GM11168 (cell line): Measurements from ENCODE around the gene ZBTB40.

Experiments used
- in situ Hi-C: fragments of 300-500 bp; cut with MboI; formaldehyde crosslinking; loops from one replicate; pipeline ENCODE4 v1.12.0; 2022; ENCODE audit warnings: low sequenced_read_pairs; ENCODE audit not compliant: unreplicated experiment

ZBTB40 gene

GRCh38 chr1:22525646-22526045, 74.0 kb downstream of the ZBTB40 start:
- in situ Hi-C loops, result no loop called here

DNA sequence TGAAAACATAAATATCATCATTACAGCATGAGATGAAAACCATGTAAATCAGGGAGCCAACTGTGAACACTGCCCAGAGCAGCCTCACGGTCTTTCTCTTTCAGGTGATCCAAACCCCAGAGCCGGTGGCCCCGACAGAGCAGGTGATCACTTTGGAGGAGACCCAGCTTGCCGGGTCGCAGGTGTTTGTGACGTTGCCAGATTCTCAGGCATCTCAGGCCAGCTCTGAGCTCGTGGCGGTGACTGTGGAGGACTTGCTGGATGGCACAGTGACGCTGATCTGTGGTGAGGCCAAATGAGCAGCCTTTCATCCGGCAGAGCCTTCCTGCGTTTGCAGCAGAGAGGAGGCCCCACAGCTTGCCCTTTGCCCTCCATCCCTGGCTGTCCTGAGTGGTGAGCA, 74.4 kb downstream of the ZBTB40 start:
- in situ Hi-C loops, result no loop called here

- in situ Hi-C loops, result no loop called here
Observed at GRCh38 chr1:22526677-22527076, 75.0 kb downstream of the ZBTB40 start.

GRCh38 chr1:22527122-22527521, 75.5 kb downstream of the ZBTB40 start:
- in situ Hi-C loops, result no loop called here

DNA sequence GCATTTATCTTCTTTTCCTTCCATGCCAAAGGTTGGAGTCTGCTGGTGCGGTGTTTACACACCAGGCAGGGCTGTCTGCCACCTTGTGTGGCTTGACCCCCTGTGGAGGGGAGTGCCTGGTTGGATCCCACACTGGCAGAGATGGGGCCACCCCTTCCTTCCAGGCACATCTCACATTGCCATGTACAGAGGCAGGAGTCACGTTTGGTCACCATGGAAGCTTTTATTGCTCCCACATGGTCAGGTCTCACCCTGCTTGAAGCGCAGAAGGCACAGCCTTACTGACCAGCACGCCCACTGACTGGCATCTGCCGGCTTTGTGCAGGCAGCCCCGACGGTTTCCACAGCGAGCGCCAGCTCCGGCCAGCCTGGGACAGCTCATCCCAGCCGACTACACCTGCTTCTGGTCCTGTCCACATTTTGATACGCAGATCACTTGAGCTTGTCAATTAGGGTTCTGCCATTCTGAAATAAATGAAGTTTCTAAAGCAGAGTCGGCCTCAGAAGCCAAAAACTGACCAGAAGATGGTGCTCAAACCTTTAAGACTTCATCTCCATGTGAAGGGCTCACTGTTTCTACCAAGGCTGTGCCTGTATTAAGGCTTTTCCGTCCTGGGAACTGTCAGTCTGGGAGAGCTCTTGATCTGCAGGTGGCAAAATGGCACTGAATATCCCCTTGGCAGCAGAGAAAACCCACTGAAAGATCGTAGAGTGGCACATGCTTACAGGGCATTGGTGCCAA, 76.1 kb downstream of the ZBTB40 start:
- in situ Hi-C loops, result no loop called here

GRCh38 chr1:22528451-22528850, 76.8 kb downstream of the ZBTB40 start:
- in situ Hi-C loops, result no loop called here

GRCh38 chr1:22529901-22530621, 78.4 kb downstream of the ZBTB40 start:
- in situ Hi-C loops, result no loop called here

- in situ Hi-C loops, result no loop called here
Observed at GRCh38 chr1:22530715-22531114, 79.1 kb downstream of the ZBTB40 start.

DNA sequence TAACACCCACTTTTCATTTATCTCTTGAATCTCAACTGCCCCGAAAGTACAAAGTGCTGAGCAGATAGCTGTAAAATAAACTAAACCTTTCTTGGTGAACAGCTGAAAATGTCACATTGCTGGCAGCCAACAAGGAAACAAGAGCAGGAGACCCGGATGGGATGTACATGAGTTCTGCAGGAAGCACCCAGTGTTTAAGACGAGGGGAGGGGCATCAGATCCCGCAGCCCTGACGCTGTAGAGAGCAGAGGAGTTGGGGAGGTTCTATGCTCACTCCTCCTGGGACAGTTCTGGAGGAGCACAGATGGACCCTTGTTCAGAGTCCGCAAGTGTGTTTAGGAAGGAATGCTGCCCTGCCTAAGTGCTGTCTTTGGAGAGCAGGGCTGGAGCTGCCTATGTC, 79.6 kb downstream of the ZBTB40 start:
- in situ Hi-C loops, result no loop called here

DNA sequence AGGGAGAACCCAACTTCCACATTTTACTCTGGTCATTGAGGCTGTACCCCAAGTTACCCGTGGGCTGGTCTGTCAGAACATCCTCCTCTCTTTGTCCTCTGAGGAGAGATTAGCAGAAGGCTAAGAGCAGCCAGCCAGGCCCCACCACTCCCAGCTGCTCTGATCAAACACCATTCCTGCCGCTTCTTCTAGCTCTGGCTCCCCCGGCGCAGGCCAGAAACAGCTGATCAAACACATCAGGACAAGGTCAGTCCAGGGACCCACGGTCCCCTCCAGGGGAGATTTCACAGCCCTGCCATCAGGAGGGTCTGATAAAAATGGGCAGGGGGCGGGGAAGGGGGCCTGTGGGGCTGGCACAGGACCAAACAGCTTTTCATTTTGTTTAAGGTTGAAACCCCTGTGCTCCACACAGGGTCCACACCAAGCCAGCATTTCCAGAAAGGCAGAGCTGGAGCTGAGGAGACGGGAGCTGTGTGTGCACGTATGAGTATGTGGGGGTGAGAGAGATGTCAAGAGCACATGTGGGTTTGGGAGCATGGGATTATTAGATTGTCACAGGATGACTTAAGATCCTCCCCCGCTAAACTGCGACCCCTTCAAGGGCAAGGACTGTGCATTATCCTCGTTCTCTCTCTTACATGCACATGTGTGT, 81.7 kb downstream of the ZBTB40 start:
- in situ Hi-C loops, result no loop called here

DNA sequence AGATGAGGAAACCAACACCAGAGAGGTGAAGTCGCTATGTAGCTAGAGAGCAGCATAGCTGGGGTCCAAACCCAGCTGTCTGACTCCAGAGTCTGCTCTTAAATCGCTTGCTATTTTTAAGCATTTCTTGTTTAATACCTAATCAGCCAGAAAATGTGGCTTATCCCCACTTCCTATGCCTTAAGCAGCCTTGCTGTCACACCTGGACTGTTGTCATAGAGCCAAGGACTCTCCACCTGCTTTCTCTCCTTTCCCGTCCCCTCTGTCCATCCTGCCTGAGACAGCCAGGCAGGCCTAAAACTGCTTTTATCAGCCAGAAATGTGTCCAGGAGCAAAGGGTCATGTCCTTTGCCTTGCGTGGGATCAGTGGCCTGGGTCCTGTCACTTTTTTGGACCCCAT, 83.3 kb downstream of the ZBTB40 start:
- in situ Hi-C loops, result no loop called here

GRCh38 chr1:22535399-22535798, 83.7 kb downstream of the ZBTB40 start:
- in situ Hi-C loops, result no loop called here

GRCh38 chr1:22536506-22536905, 84.9 kb downstream of the ZBTB40 start:
- in situ Hi-C loops, result no loop called here

GRCh38 chr1:22537441-22538139, 85.9 kb downstream of the ZBTB40 start:
- in situ Hi-C loops, result no loop called here

DNA sequence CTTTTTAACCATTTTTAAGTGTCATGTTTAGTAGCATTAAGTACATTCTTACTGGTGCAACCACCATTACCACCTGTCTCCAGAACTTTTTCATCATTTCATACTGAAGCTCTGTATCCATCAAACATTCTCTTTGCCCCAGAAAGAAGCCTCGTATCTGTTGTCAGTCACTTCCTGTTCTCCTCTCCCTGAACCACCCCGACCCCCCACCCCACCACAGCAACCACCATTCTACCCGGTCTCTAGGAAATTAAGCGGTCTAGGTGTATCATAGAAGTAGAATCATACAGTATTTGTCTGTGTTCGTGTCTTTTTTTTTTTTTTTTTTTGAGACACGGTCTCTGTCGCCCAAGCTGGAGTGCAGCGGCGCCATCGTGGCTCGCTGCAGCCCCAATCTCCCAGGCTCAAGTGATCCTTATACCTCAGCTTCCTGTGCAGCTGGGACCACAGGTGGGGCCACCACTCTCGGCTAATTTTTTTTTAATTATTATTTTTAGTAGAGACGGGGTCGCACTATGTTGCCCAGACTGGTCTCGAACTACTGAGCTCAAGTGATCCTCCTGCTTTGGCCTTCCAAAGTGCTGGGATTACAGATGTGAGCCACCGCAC, 88.0 kb downstream of the ZBTB40 start:
- in situ Hi-C loops, result no loop called here

- in situ Hi-C loops, result no loop called here
Observed at GRCh38 chr1:22540337-22540736, 88.7 kb downstream of the ZBTB40 start.

DNA sequence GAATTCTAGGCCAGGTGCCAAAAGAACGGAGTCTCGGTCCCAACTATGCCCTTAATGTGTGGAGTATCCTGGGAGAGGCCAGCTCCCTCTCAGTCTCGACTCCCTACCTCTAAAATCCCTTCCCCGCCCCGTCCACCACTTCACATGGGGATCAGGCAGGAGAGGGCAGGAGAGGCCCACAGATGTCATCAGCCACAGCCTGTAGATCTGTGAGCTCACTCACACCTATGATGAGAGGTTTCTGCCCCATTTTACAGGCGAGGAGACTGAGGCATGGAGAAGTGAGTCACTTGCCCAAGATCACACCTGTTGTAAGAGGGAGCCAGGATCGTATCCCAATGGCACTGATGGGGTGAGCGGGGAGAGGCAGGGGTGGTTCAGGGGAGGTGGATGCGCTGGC, 91.2 kb downstream of the ZBTB40 start:
- in situ Hi-C loops, result no loop called here

GRCh38 chr1:22543679-22544078, 92.0 kb downstream of the ZBTB40 start:
- in situ Hi-C loops, result no loop called here

- in situ Hi-C loops, result no loop called here
Observed at GRCh38 chr1:22544606-22545005, 93.0 kb downstream of the ZBTB40 start.

DNA sequence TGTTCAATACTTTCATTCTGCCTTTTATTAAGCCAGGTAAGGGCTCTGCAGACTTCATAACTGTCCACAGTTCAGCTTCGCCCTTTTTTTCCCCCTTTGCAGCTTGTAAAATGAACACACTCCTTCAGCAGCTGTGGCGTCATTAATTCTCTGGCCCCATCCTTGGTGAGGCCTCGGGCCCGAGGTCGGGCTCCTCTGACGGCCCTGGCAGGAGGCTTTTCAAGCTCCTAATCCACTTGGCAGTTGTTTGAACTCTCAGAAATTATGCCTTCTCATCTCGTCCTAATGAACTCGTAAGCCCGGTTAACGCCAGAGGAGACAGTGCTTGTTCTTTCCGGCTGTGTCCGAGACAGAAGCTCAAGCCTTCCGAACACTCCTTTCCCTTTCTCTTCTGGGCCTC, 93.5 kb downstream of the ZBTB40 start:
- in situ Hi-C loops, result no loop called here
